Measurements from ENCODE around the gene PHTF2. TPM values are rescaled to one million over a fixed set of nuclear protein-coding genes. Genes with fewer than 3 reads are reported as not detected.

Gene PHTF2
- total RNA-seq, 1 experiment from 2014 or later = 5.7 TPM

- Histone ChIP-seq H3K36me3 (peaks cover 13% of the 10 kb centered on the region), H3K4me3 (no peak overlapping the region), H3K9me3 (no peaks in the 10 kb centered on the region; the same call in 1 of the 2 replicates), H3K27me3 (no peaks in the 10 kb centered on the region)
- DNase-seq = no peak
These were observed 12.6 kb upstream of the PHTF2 start for GRCh38 chr7:77786018-77786417.

- DNase-seq = no peak
- Histone ChIP-seq H3K36me3 (peaks cover 13% of the 10 kb centered on the region), H3K27me3 (no peaks in the 10 kb centered on the region), H3K9me3 (no peaks in the 10 kb centered on the region; the same call in 1 of the 2 replicates), H3K4me3 (no peak overlapping the region)
These were observed 11.8 kb upstream of the PHTF2 start for GRCh38 chr7:77786741-77787140.

- Histone ChIP-seq H3K36me3 (peaks cover 13% of the 10 kb centered on the region), H3K9me3 (no peaks in the 10 kb centered on the region; the same call in 1 of the 2 replicates), H3K27me3 (no peaks in the 10 kb centered on the region), H3K4me3 (no peak overlapping the region)
- DNase-seq = no peak
These were observed 10.2 kb upstream of the PHTF2 start for GRCh38 chr7:77788327-77788902.

GRCh38 chr7:77791336-77791735 lies 7.2 kb upstream of the PHTF2 start:
- no peaks in the 10 kb centered on the region for H3K27me3 ChIP-seq
- DNase-seq = no peak
- peaks cover 3% of the 10 kb centered on the region; the same call in 1 of the 2 replicates for H3K36me3 ChIP-seq
- H3K4me3 ChIP-seq = no peak overlapping the region
- H3K9me3 ChIP-seq = no peaks in the 10 kb centered on the region

GRCh38 chr7:77791956-77792355 lies 6.6 kb upstream of the PHTF2 start:
- DNase-seq = no peak
- no peak overlapping the region for H3K4me3 ChIP-seq
- no peaks in the 10 kb centered on the region for H3K27me3 ChIP-seq
- no peaks in the 10 kb centered on the region for H3K9me3 ChIP-seq
- peaks cover 3% of the 10 kb centered on the region; the same call in 1 of the 2 replicates for H3K36me3 ChIP-seq

- Histone ChIP-seq H3K27me3 (no peaks in the 10 kb centered on the region), H3K4me3 (no peak overlapping the region), H3K36me3 (peaks cover 3% of the 10 kb centered on the region; the same call in 1 of the 2 replicates), H3K9me3 (no peaks in the 10 kb centered on the region)
- no peak for DNase-seq
These were observed 4.6 kb upstream of the PHTF2 start for GRCh38 chr7:77794000-77794399.

- no peaks in the 10 kb centered on the region for H3K27me3 ChIP-seq
- H3K4me3 ChIP-seq = no peak overlapping the region
- DNase-seq = no peak
- H3K9me3 ChIP-seq = no peaks in the 10 kb centered on the region
- peaks cover 3% of the 10 kb centered on the region; the same call in 1 of the 2 replicates for H3K36me3 ChIP-seq
These were observed 2.5 kb upstream of the PHTF2 start for GRCh38 chr7:77796109-77796508.

GRCh38 chr7:77796960-77797359 lies 1.6 kb upstream of the PHTF2 start:
- Histone ChIP-seq H3K27me3 (no peaks in the 10 kb centered on the region), H3K36me3 (peaks cover 3% of the 10 kb centered on the region; the same call in 1 of the 2 replicates), H3K9me3 (no peaks in the 10 kb centered on the region), H3K4me3 (peak overlapping the region; percentile 91)
- no peak for DNase-seq

GRCh38 chr7:77797734-77798393 lies 709 bp upstream of the PHTF2 start:
- H3K4me3 ChIP-seq = peak overlapping the region; percentile 91
- peak; percentile 21 for DNase-seq
- no peaks in the 10 kb centered on the region for H3K27me3 ChIP-seq
- H3K36me3 ChIP-seq = peaks cover 3% of the 10 kb centered on the region; the same call in 1 of the 2 replicates
- no peaks in the 10 kb centered on the region for H3K9me3 ChIP-seq

- peak; percentile 39 for DNase-seq
- Histone ChIP-seq H3K27me3 (no peaks in the 10 kb centered on the region), H3K4me3 (peak overlapping the region; percentile 91), H3K36me3 (peaks cover under 1% of the 10 kb centered on the region; the same call in 1 of the 2 replicates), H3K9me3 (no peaks in the 10 kb centered on the region)
These were observed 748 bp downstream of the PHTF2 start for GRCh38 chr7:77799078-77799964.

GRCh38 chr7:77800158-77800557 lies 1.6 kb downstream of the PHTF2 start:
- H3K27me3 ChIP-seq = no peaks in the 10 kb centered on the region
- H3K36me3 ChIP-seq = no peaks in the 10 kb centered on the region; the same call in 1 of the 2 replicates
- no peaks in the 10 kb centered on the region for H3K9me3 ChIP-seq
- H3K4me3 ChIP-seq = peak overlapping the region; percentile 91
- DNase-seq = no peak

- H3K27me3 ChIP-seq = no peaks in the 10 kb centered on the region
- peaks cover 4% of the 10 kb centered on the region for H3K36me3 ChIP-seq
- no peak overlapping the region for H3K4me3 ChIP-seq
- peaks cover 6% of the 10 kb centered on the region; the same call in 1 of the 2 replicates for H3K9me3 ChIP-seq
- no peak for DNase-seq
These were observed 2.2 kb downstream of the PHTF2 start for GRCh38 chr7:77800730-77801129.

GRCh38 chr7:77802557-77803405 lies 4.2 kb downstream of the PHTF2 start:
- DNase-seq = no peak
- Histone ChIP-seq H3K27me3 (no peaks in the 10 kb centered on the region), H3K36me3 (peaks cover 4% of the 10 kb centered on the region), H3K4me3 (no peak overlapping the region), H3K9me3 (peaks cover 18% of the 10 kb centered on the region)

- peaks cover 4% of the 10 kb centered on the region for H3K36me3 ChIP-seq
- no peak overlapping the region for H3K4me3 ChIP-seq
- no peaks in the 10 kb centered on the region for H3K27me3 ChIP-seq
- no peak for DNase-seq
- peaks cover 18% of the 10 kb centered on the region for H3K9me3 ChIP-seq
These were observed 7.9 kb downstream of the PHTF2 start for GRCh38 chr7:77806425-77806824.

- no peaks in the 10 kb centered on the region for H3K27me3 ChIP-seq
- peaks cover 21% of the 10 kb centered on the region for H3K9me3 ChIP-seq
- no peak for DNase-seq
- peaks cover 4% of the 10 kb centered on the region for H3K36me3 ChIP-seq
- no peak overlapping the region for H3K4me3 ChIP-seq
These were observed 9.9 kb downstream of the PHTF2 start for GRCh38 chr7:77808517-77808916.
